ENCODE measurements around the gene SEMA3G.

DNA sequence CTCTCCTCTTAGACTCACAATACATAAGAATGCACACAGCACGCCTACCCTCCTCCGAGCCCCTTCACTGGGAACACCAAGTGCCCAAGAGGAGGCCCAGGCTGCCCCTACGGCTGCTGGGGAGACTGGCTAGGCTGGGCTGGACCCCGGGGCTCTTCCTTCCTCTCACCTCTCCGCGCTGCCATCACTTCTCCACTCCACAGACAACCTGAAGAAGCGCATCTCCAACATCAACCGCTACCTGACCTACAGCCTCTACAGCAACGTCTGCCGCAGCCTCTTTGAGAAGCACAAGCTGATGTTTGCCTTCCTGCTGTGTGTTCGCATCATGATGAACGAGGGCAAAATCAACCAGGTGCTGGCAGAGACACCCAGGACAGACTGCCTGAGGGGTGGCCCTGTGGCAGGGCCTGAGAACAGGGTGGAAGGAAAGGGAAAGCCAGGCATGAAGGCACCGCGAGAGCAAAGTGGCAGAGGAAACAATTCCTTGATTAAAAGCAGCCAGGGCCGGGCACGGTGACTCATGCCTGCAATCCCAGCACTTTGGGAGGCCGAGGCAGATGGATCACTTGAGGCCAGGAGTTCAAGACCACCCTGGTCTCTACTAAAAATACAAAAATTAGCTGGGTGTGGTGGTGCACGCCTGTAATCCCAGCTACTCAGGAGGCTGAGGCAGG lies 51.6 kb downstream of the SEMA3G start:
- TF ChIP-seq, protein P1, sequence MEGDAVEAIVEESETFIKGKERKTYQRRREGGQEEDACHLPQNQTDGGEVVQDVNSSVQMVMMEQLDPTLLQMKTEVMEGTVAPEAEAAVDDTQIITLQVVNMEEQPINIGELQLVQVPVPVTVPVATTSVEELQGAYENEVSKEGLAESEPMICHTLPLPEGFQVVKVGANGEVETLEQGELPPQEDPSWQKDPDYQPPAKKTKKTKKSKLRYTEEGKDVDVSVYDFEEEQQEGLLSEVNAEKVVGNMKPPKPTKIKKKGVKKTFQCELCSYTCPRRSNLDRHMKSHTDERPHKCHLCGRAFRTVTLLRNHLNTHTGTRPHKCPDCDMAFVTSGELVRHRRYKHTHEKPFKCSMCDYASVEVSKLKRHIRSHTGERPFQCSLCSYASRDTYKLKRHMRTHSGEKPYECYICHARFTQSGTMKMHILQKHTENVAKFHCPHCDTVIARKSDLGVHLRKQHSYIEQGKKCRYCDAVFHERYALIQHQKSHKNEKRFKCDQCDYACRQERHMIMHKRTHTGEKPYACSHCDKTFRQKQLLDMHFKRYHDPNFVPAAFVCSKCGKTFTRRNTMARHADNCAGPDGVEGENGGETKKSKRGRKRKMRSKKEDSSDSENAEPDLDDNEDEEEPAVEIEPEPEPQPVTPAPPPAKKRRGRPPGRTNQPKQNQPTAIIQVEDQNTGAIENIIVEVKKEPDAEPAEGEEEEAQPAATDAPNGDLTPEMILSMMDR (conservative IDR thresholded peaks at IDR 0.05; ENCODE audit: low read depth, low read length): no peak
- TF ChIP-seq EZH2 (IDR thresholded peaks at IDR 0.05; ENCODE audit: borderline replicate concordance, low read depth, low read length, poor library complexity, severe bottlenecking): no peak
